K562 (cell line): ENCODE results near the gene TCP10L. TPM values are rescaled to one million over a fixed set of nuclear protein-coding genes. Genes with fewer than 3 reads are reported as not detected.

Source experiments
- ETV1 ChIP-seq: fragments of 450-650 bp; conservative IDR thresholded peaks from 2 replicates; pipeline ENCODE4 v1.6.1; 2016; ENCODE audit warnings: missing genetic modification characterization, control low read depth, low read depth, missing compliant biosample characterization
- HMGN3 ChIP-seq: IDR thresholded peaks from 2 replicates; pipeline ENCODE4 v1.6.1; 2011; ENCODE audit warnings: borderline replicate concordance, low read depth, mild to moderate bottlenecking, mixed read lengths, low read length; ENCODE audit not compliant: insufficient read length; ENCODE audit errors: extremely low read depth
- NRF1 ChIP-seq, 2 experiments: fragments of 450-650 bp; IDR thresholded peaks in 1 of 2; conservative IDR thresholded peaks in 1 of 2; 2 replicates each; pipeline ENCODE4 v1.6.1; 2014; ENCODE audit warnings: mild to moderate bottlenecking in 2 of 2
- SRSF9 ChIP-seq: fragments of 200-400 bp; formaldehyde crosslinking; IDR thresholded peaks from 2 replicates; pipeline ENCODE4 v1.6.1; 2017; ENCODE audit warnings: low read depth, low read length, borderline replicate concordance
- TCF7 ChIP-seq: sonication (generic); IDR thresholded peaks from 2 replicates; pipeline ENCODE4 v1.6.1; 2016; ENCODE audit warnings: antibody characterized with exemption, borderline replicate concordance
- USF1 ChIP-seq: sonication (generic); formaldehyde crosslinking; IDR thresholded peaks from 2 replicates; pipeline ENCODE4 v1.9.0; 2022; ENCODE audit warnings: mild to moderate bottlenecking, missing genetic modification reagents
- YY1 ChIP-seq, 3 experiments: IDR thresholded peaks; 2 replicates each; pipeline ENCODE4 v1.6.1; 2011; ENCODE audit warnings: low read length in 2 of 3, mild to moderate bottlenecking in 2 of 3, moderate library complexity in 2 of 3, borderline replicate concordance in 1 of 3, control low read depth in 1 of 3, low read depth in 1 of 3; ENCODE audit not compliant: insufficient read depth in 3 of 3, insufficient replicate concordance in 2 of 3, control insufficient read depth in 1 of 3, insufficient read length in 1 of 3; ENCODE audit errors: extremely low read depth in 1 of 3
- ZNF274 ChIP-seq: IDR thresholded peaks from 2 replicates; pipeline ENCODE4 v1.6.1; 2011; ENCODE audit warnings: low read depth, mild to moderate bottlenecking, low read length, moderate library complexity, borderline replicate concordance
- polyA plus RNA-seq, 8 experiments: library from polyadenylated mRNA; depleted of rRNA in 4 of 8; stranded (reverse) in 5 of 8; unstranded in 3 of 8; fragments of >200 nt; fragmentation: Nextera tagmentation in 2 of 8; fragmentation: Illumina TruSeq in 1 of 8; extraction: Ambion mirVana in 2 of 8; extraction: Trizol in 1 of 8; gene quantifications; 2 replicates each; pipeline versions ENCODE4 v1.2.1 to v1.2.3, GENCODE V29; 2011 to 2014; ENCODE audit warnings: inconsistent platforms in 1 of 8, missing spikeins in 1 of 8
- total RNA-seq, 7 experiments: library from RNA; depleted of rRNA in 6 of 7; stranded (reverse); fragments of >200 nt in 6 of 7; fragmentation: Illumina TruSeq in 2 of 7; extraction: Trizol in 2 of 7; gene quantifications; 2 replicates each; pipeline versions ENCODE4 v1.2.1 to v1.2.3, GENCODE V29; 2011 to 2021; ENCODE audit warnings: low replicate concordance in 1 of 7
- TF ChIP-seq, protein P1 (sequence below): fragments of 450-650 bp; formaldehyde crosslinking; IDR thresholded peaks from 2 replicates; pipeline ENCODE4 v1.4.0; 2020; ENCODE audit warnings: mild to moderate bottlenecking, moderate library complexity
- TF ChIP-seq, protein P2 (sequence below), 2 experiments: fragments of 450-650 bp; IDR thresholded peaks; 2 replicates each; pipeline ENCODE4 v1.6.1; 2018; ENCODE audit warnings: mild to moderate bottlenecking in 2 of 2, low read depth in 1 of 2; ENCODE audit not compliant: partially characterized antibody in 2 of 2
- TF ChIP-seq, protein P3 (sequence below): sonication (generic); formaldehyde crosslinking; IDR thresholded peaks from 2 replicates; pipeline ENCODE4 v1.8.0; 2023; ENCODE audit warnings: missing genetic modification reagents, mild to moderate bottlenecking, borderline replicate concordance

TCP10L gene
- total and polyA plus RNA-seq, 9 of the 15 experiments (the other 6 are each of a cell fraction or from before 2014, with no cell fraction given), result 0.34 to 0.91 (median 0.56) TPM; not detected in 2

GRCh38 chr21:32569261-32570230 is 15.8 kb downstream of the TCP10L start (continued):
- TF ChIP-seq, protein P1, sequence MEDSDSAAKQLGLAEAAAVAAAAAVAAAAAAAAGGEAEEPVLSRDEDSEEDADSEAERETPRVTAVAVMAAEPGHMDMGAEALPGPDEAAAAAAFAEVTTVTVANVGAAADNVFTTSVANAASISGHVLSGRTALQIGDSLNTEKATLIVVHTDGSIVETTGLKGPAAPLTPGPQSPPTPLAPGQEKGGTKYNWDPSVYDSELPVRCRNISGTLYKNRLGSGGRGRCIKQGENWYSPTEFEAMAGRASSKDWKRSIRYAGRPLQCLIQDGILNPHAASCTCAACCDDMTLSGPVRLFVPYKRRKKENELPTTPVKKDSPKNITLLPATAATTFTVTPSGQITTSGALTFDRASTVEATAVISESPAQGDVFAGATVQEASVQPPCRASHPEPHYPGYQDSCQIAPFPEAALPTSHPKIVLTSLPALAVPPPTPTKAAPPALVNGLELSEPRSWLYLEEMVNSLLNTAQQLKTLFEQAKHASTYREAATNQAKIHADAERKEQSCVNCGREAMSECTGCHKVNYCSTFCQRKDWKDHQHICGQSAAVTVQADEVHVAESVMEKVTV (CRISPR knock-in tag), result 0 out of 2 replicates have a peak, but pooled peaks have one; percentile 5
- TF ChIP-seq, protein P2, sequence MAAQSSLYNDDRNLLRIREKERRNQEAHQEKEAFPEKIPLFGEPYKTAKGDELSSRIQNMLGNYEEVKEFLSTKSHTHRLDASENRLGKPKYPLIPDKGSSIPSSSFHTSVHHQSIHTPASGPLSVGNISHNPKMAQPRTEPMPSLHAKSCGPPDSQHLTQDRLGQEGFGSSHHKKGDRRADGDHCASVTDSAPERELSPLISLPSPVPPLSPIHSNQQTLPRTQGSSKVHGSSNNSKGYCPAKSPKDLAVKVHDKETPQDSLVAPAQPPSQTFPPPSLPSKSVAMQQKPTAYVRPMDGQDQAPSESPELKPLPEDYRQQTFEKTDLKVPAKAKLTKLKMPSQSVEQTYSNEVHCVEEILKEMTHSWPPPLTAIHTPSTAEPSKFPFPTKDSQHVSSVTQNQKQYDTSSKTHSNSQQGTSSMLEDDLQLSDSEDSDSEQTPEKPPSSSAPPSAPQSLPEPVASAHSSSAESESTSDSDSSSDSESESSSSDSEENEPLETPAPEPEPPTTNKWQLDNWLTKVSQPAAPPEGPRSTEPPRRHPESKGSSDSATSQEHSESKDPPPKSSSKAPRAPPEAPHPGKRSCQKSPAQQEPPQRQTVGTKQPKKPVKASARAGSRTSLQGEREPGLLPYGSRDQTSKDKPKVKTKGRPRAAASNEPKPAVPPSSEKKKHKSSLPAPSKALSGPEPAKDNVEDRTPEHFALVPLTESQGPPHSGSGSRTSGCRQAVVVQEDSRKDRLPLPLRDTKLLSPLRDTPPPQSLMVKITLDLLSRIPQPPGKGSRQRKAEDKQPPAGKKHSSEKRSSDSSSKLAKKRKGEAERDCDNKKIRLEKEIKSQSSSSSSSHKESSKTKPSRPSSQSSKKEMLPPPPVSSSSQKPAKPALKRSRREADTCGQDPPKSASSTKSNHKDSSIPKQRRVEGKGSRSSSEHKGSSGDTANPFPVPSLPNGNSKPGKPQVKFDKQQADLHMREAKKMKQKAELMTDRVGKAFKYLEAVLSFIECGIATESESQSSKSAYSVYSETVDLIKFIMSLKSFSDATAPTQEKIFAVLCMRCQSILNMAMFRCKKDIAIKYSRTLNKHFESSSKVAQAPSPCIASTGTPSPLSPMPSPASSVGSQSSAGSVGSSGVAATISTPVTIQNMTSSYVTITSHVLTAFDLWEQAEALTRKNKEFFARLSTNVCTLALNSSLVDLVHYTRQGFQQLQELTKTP (IDR thresholded peaks at IDR 0.05; ENCODE audit: low read depth in 1 of 2, partially characterized antibody in 2 of 2), result peak in 1 of 2 experiments; percentile 58
- TF ChIP-seq YY1 (IDR thresholded peaks at IDR 0.05; ENCODE audit: borderline replicate concordance in 1 of 3, control insufficient read depth in 1 of 3, extremely low read depth in 1 of 3, insufficient read depth in 3 of 3, insufficient read length in 1 of 3, insufficient replicate concordance in 2 of 3, low read depth in 1 of 3, low read length in 2 of 3) (peak in 1 of 3 experiments; percentile 32), USF1 (CRISPR knock-in tag) (peak; percentile 17; the same call in 1 of the 2 replicates), ETV1 (tag) (no peak), NRF1 (conservative IDR thresholded peaks at IDR 0.05 in 1 of 2, IDR thresholded peaks at IDR 0.05 in 1 of 2) (peak; percentile 60 to 67), SRSF9 (no peak), HMGN3 (peak; percentile 74), TCF7 (no peak), ZNF274 (no peak)
- TF ChIP-seq, protein P3, sequence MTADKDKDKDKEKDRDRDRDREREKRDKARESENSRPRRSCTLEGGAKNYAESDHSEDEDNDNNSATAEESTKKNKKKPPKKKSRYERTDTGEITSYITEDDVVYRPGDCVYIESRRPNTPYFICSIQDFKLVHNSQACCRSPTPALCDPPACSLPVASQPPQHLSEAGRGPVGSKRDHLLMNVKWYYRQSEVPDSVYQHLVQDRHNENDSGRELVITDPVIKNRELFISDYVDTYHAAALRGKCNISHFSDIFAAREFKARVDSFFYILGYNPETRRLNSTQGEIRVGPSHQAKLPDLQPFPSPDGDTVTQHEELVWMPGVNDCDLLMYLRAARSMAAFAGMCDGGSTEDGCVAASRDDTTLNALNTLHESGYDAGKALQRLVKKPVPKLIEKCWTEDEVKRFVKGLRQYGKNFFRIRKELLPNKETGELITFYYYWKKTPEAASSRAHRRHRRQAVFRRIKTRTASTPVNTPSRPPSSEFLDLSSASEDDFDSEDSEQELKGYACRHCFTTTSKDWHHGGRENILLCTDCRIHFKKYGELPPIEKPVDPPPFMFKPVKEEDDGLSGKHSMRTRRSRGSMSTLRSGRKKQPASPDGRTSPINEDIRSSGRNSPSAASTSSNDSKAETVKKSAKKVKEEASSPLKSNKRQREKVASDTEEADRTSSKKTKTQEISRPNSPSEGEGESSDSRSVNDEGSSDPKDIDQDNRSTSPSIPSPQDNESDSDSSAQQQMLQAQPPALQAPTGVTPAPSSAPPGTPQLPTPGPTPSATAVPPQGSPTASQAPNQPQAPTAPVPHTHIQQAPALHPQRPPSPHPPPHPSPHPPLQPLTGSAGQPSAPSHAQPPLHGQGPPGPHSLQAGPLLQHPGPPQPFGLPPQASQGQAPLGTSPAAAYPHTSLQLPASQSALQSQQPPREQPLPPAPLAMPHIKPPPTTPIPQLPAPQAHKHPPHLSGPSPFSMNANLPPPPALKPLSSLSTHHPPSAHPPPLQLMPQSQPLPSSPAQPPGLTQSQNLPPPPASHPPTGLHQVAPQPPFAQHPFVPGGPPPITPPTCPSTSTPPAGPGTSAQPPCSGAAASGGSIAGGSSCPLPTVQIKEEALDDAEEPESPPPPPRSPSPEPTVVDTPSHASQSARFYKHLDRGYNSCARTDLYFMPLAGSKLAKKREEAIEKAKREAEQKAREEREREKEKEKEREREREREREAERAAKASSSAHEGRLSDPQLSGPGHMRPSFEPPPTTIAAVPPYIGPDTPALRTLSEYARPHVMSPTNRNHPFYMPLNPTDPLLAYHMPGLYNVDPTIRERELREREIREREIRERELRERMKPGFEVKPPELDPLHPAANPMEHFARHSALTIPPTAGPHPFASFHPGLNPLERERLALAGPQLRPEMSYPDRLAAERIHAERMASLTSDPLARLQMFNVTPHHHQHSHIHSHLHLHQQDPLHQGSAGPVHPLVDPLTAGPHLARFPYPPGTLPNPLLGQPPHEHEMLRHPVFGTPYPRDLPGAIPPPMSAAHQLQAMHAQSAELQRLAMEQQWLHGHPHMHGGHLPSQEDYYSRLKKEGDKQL (CRISPR knock-in tag), result no peak
